HCT116 (cell line): ENCODE measurements around the gene EIF3K.

Experiments
- CTCF ChIP-seq, 3 experiments: fragments of 200-600 bp in 1 of 3; sonication (generic) in 1 of 3; IDR thresholded peaks in 2 of 3; conservative IDR thresholded peaks in 1 of 3; 2 replicates each; pipeline ENCODE4 v1.5.1; 2012 to 2017; ENCODE audit warnings: low read depth in 2 of 3, low read length in 2 of 3, antibody characterized with exemption in 1 of 3, borderline replicate concordance in 1 of 3, control low read depth in 1 of 3, mild to moderate bottlenecking in 1 of 3, mixed read lengths in 1 of 3, mixed run types in 1 of 3, moderate library complexity in 1 of 3; ENCODE audit not compliant: insufficient read depth in 1 of 3
- TF ChIP-seq, protein P1 (sequence below): IDR thresholded peaks from 2 replicates; pipeline ENCODE4 v1.6.1; 2012

GRCh38 chr19:38670921-38671398, 52.0 kb downstream of the EIF3K start:
- TF ChIP-seq, protein P1, sequence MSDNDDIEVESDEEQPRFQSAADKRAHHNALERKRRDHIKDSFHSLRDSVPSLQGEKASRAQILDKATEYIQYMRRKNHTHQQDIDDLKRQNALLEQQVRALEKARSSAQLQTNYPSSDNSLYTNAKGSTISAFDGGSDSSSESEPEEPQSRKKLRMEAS = no peak
- no peak for TF ChIP-seq CTCF (IDR thresholded peaks at IDR 0.05 in 2 of 3, conservative IDR thresholded peaks at IDR 0.05 in 1 of 3; ENCODE audit: borderline replicate concordance in 1 of 3, insufficient read depth in 1 of 3, low read depth in 2 of 3, low read length in 2 of 3)
